Renal pelvis (tissue), 4 donors: ENCODE data around the gene MGA. TPM values are rescaled to one million over a fixed set of nuclear protein-coding genes. Genes with fewer than 3 reads are reported as not detected.
A peak's percentile ranks its signal among the peaks of the same experiment; 100 is the strongest.

ENCODE experiments used
- DNase-seq: peaks from one replicate; pipeline ENCODE4 v3.0.0-alpha.2; 2013
- polyA plus RNA-seq, 3 donors: library from polyadenylated mRNA; unstranded; fragments of 120-200 nt; gene quantifications; one replicate each; pipeline ENCODE4 v1.2.1, GENCODE V29; 2013; ENCODE audit not compliant: insufficient read length in 3 of 3

MGA gene
- polyA plus RNA-seq, 3 donors = 31.6 to 45.9 (median 41.3) TPM

DNA sequence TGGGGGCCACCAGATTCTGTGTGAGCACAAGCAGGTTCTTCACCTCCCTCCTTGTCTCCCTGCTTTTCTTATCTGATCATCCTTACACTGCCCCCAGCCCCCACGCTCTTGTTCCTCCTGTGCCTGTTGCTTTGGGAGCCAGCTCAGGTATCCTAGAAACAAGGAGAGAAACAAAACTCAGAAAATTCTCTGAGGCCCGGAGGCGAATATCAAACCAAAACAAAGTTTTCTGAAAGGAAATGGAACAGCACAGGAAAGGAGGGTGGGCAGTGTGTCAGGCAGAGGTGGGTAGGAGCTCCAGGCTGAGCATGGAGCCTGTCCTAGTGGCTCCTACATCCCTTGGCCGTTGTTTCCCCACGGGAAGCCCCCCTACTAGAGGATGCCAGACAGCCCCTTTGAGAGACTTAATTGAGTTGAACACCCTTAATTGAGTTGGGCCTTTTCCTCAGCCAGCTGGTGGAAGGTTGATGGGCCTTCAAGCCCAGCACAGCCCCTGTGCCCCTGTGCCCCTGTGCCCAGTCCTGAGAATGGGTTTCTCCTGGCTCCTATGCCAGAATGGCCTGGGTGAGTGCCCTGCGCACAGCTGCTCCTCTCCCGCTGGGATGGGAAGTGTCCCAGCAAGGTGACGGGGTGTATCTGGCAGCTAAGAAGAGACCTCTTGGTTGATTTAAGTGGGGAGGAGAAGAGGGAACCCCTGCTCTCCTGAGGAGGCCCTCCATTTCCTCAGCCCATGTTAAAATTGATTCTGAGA lies 144.9 kb downstream of the MGA start:
- DNase-seq = no peak

DNA sequence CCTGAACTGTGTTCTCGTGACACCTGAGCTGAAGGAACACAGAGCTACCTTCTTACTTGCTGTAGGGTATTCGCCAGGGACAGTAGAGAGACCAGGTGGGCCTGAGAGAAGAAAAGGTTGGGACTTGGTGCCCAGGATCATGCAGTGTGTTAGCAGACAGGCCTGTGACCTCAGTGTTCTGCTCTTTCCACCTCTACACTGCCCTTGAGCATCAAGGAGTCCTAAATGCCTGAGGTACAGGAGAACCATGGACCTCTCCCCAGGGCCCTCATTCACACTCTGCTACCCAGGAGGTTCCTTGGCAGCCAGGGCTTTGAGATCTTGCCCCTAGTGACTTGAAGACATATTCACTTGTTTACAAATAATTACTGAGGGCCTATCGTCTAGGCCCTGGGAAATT lies 145.5 kb downstream of the MGA start:
- DNase-seq = no peak

DNA sequence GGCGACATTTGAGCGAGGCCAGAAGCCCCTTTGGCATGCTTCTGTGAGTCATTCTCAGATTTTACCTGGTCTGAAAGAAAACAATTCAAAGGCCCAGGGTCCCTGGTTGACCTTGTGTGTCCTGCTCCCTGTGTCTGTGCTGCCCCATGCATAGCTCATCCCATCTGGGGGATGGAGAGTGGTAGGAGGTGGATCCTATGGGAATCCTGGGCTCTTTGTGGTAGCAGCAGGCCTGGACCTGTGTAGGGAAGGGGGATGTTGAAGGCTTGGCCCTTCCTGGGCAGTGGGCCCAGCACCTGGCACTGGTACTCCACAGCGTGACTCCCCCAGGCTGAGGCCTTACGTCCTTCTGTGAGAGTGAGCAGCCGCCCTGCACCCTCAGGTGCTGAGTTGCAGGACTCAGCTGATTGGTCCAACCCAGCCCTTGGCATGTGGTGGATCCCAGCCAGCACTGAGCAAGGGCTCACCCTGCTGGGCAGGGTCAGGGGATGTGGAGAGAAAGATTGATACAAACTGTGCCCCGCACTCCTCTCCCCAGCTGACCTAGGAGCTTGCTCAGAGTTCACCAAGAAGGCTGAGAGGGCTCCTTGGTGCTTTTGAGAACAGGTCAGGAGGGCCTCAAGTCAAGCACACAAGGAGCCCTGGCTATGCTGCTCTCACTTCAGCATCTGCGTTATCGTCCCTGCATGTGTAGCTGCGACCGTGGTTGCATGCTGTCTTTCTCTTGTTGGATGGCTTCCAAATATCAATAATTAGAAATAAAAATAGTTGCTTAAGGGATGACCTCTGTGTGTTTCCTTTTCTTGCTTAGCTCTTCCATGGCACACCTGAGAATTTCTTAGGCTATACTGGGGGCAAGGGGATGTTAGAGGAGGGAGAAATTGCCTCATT lies 146.3 kb downstream of the MGA start:
- no peak for DNase-seq

DNA sequence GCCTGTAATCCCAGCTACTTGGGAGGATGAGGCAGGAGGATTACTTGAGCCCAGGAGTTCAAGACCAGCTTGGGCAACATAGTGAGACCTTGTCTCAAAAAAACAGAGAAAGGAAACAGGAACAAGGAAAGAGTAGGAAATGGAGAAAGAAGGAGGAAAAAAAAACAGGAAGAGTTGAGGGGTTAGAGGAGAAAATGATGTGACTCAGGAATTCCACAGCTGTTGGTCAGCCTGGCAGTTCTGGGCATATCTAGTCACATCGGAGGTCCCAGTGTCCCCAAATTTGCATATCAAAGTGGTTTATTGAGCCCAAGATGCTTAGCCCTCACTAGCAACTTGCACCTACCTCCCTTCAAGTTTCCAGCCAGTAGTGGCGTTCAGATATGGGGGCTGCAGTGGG lies 148.9 kb downstream of the MGA start:
- no peak for DNase-seq

DNA sequence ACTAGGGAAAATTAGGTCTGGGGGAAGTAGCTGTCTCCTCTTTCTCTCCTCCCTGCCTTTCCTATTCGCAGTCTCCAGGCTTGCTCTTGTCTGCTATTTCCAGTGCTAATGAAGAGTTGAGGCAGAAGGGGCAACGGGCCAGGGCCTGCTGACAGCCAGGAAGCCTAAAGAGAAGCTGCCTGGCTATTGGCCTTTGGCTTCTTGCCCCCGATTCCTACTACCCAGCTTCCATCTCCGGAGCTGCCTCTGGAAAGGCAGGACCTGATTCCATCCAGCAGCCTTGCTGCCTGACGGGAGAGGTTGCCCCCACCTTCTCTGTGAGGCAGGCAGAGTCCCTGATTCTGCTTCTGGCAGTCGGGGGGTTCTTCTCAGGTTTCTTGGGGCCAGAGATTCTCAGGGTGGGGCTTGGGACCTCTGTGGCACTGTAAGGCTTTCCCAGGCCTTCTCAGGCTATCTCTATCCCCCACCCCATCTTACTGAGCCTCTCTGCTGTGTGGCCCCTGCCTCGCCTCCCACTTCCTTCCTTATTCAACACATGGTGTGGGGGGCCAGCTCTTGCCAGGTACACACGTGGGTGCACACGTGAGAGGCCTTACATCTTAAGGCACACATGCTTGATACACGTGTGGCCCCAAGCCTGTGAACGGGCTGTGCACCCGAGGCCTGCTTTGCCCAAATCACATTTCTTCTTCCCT lies 149.5 kb downstream of the MGA start:
- no peak for DNase-seq

DNA sequence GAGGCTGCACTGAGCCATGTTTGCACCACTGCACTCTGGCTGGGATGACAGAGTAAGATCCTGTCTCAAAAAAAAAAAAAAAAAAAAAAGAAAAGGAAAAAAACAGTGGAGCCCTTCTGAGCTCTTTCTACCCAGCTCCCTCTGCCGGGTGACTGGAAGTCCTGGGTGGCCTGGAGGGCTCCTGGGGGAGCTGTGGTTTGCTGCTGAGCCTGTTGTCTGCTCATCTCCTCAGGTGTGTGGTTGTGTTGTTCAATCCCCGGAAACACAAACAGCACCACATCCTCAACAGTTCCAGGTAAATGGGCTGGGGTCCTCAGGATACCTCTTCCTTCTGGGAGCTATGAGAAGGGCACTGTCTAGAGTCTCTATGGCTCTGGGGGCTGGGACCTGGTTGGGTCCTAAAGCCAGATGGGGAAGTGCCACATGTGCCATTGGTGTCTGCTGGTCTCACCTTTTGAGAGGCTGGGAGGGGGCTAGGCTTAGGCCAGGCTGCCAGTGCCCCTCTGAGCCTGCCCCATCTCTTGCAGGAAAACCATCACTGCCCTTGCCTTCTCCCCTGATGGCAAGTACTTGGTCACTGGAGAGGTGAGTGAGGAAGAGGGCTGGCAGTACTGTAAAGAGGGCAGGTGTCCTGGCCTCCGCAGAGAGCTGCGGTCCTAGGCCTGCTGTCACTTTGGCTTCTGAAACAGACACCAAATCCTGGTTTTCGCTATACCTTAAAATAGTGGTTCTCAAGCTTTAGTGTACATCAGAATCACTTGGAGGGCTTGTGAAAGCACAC lies 150.6 kb downstream of the MGA start:
- no peak for DNase-seq

DNA sequence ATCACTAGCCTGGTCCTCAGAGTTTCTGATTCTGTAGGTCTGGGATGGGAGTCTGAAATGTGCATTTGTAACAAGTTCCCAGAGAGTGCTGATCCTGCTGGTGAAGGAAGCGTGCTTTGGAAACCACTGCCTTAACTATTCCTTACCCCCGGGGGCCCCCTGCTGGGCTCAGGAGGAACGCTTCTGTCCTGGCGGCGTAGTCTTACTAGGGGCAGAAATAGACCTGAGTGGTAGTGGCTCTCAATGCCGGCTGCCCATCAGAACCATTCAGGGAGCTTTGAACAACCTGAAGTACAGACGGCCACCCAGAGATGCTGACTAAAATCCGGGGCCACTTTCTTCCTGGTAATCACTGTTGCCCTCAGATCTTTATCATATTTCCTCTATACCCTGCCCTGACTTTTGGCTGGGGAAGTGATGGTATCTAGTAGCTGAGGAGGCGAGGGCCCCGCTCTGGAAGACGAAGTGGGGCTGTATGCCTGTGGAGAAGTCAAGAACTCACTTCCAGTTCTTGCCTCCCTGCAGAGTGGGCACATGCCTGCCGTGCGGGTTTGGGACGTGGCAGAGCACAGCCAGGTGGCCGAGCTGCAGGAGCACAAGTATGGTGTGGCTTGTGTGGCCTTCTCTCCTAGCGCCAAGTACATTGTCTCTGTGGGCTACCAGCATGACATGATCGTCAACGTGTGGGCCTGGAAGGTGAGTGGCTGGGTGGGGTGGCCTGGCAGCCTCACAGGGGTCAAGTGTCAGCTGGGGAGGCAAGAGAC lies 151.4 kb downstream of the MGA start:
- DNase-seq = peak; percentile 83

DNA sequence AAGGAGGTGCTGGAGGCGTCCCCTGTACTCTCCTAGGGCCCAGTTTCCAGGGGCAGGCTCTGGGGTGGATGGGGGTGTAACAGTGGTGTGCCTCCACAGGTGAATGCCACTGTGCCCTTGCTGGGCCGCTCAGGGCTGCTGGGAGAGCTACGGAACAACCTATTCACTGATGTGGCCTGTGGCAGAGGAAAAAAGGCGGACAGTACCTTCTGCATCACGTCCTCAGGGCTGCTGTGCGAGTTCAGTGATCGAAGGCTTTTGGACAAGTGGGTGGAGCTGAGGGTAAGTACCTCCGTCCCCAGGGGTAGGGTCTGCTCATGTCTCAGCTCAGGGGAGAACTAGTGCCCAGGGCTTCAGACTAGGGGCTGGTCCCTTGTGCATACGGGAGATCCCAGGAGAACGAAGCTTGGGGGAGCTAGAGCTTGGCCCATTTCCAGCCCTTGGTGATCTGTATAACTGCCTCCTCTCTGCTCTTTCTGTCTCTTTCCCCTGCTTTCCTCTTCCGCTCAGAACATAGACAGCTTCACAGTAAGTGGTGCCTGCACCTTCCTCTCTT lies 152.7 kb downstream of the MGA start:
- DNase-seq = no peak

DNA sequence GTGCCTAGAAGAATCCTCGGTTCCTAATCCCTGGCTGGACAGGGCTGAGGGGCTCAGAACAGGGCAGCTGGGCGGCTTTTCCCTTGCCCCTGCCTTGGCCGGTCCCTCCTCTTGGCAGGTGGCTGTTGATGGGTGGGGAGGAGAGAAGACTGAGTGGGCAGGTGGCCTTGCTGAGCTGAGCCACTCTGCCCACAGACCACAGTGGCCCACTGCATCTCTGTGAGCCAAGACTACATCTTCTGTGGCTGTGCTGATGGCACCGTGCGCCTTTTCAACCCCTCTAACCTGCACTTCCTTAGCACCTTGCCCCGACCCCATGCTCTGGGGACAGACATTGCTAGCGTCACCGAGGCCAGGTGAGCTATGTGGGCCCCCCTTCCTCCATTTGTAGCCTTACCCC lies 153.2 kb downstream of the MGA start:
- no peak for DNase-seq

DNA sequence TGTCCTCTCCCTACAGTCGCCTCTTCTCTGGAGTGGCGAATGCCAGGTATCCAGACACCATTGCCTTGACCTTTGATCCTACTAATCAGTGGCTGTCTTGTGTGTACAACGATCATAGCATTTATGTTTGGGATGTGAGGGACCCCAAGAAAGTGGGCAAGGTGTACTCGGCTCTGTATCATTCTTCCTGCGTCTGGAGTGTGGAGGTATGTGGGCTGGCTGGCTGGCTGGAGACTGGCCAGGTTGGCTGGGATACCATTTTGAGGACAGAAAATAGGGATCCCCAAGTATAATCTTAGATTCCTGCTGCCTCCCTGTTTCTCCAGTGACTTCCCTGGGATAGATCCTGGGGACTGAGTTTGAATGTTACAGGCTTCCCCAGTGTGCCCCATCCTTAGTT lies 154.3 kb downstream of the MGA start:
- DNase-seq = no peak

DNA sequence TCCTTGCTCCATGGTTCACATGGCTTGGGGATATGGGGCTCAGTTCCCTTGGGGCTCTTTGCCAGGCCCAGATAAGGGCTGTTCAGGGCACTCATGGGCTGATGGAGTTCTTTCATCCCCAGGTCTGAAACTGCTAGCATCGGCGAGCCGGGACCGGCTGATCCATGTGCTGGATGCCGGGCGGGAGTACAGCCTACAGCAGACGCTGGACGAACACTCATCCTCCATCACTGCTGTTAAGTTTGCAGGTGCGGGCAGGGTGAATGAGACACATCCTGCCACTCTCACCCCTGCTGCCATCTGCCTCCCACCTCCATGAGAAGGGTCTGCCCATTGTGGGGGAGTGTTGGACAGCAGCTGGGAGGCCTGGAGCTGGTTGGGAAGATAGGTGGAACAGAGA lies 156.6 kb downstream of the MGA start:
- DNase-seq = no peak

DNA sequence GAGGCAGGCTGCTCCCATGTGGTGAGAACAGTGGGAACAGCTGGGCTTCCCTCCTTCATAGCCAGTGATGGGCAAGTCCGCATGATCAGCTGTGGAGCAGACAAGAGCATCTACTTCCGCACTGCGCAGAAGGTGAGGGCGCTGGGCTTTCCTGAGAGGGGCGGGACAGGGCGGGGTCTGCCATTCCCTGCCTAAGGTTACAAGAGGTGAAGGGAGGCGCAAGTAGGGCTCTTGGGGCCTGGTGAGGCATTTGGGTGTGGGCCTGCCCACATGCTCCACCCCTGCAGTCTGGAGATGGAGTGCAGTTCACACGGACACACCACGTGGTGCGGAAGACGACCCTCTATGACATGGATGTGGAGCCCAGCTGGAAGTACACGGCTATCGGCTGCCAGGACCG lies 157.1 kb downstream of the MGA start:
- DNase-seq = no peak

DNA sequence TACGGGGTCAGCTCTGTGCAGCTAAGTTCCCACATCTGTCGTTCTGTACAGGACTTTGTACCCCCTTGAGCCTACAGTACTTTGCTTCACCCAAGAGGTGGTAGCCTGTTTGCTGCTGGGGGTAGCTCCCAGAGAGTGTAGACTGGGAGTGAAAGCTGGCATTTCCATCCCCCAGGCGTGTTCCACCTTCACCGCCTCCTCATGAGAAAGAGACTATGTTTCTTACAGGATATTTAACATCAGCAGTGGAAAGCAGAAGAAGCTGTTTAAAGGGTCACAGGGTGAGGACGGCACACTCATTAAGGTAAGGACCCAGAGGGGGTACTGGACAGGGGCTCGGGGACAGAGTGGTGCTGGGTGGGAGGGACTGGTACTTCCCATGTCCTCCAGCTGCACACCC lies 157.6 kb downstream of the MGA start:
- no peak for DNase-seq

DNA sequence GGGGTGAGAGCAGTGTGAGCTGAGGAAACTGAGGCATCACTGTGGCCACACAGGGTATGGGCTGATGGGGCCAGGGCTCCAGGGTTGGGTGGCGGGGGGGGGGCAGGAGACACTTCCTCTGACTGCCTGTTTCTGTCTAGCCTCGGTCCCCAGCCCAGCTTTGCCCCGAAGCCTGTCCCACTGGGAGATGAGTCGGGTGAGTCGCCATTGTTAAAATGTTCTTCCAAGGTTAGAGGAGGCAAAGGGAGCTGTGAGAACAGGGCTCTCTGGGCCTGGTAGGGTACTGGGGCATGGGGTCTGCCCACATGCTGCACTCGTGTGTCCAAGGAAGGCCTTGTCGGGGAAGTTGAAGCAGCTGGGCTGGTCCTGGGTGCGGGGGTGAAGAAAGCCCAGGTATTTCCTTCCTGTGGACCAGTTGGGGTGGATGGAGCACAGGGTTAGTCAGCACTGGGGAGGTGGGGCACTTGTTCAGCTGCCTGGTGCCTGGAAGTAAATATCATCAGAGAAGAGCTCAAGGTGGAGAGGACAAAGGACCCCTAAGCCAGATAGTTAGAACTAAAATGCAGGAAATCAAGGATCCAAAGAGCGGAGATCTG lies 159.3 kb downstream of the MGA start:
- no peak for DNase-seq

DNA sequence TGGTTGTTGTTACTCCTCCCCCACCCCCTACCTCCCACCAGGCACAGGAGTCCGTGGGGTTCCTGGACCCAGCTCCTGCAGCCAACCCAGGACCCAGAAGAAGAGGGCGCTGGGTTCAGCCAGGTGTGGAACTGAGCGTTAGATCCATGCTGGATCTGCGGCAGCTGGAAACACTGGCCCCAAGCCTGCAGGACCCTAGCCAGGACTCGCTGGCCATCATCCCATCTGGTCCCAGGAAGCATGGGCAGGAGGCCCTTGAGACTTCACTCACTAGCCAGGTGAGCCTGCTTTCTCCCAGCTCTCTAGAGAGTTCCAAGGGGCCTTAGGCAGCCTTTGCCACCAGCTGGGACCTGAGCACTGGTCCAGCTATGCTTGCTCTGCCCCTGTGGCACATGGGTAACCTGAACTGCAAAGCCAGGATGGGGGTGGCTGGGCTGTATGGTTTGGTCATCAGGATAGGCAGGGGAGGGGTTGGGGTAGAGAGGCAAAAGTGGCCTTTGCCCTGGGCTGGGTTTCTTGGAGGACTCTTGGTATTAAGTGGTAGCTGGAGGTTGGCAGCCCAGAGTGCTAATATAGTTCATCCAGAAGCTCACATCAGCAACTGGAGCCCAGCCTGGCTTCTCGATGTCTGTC lies 160.7 kb downstream of the MGA start:
- DNase-seq = no peak

DNA sequence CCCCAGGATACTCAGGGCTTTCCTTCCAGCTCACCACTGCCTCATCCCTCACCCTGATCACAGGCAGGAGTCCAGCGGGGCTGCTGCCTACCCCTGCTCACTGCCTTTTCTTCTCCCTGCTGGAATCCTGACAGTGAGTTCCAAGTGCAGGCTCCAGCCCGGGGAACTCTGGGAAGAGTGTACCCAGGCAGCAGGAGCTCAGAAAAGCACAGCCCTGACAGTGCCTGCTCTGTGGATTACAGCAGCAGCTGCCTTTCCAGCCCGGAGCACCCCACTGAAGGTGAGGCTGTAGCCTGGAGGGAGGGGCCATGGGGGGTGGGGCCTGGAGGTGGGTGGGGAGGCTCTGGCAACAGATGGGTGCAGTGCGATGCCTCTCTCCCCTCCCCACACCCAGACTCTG lies 161.6 kb downstream of the MGA start:
- DNase-seq = no peak

DNA sequence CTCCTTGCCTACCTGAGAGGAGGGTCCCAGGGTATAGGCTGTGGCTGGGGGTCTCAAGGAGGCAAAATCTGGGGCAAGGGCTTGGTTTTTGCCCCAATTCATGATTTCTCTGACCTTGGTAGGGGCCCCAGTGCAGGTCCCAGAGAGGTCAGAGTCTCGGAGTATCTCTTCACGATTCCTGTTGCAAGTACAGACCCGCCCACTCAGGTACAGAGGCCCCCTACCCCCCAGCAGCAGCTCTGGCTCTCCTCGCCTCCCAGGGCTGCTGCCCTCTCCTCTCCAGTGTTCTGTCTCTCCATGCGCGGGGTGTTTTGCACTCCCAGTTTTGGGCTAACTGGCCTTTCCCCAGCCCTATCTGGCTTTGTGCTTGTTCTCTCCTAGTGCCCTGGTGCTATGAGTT lies 162.3 kb downstream of the MGA start:
- no peak for DNase-seq
